ENCODE data around the gene AHRR. TPM values are rescaled to one million over a fixed set of nuclear protein-coding genes. Genes with fewer than 3 reads are reported as not detected.

Gene AHRR
- total and polyA plus RNA-seq, 2 of the 4 experiments (the other 2 are of a cell fraction): 15.6 to 37.1 TPM

GRCh38 chr5:476102-476813 lies 154.7 kb downstream of the AHRR start:
- peaks cover 9 to 17% of the 10 kb centered on the region in 2 experiments for H3K79me1 ChIP-seq (ENCODE audit: low read depth in 1 of 2, low read length in 2 of 2)
- H2AK9ac ChIP-seq (replicated peaks; ENCODE audit: low read depth, low read length, poor library complexity): no peak overlapping the region
- no peak overlapping the region for H3K4ac ChIP-seq (ENCODE audit: low read depth, low read length)
- H2BK20ac ChIP-seq (ENCODE audit: low read depth, low read length): no peak overlapping the region
- peaks cover 1% of the 10 kb centered on the region; the same call in 1 of the 2 replicates for H3K36me3 ChIP-seq (ENCODE audit: control insufficient read depth, insufficient read depth, low read length)
- H3K4me3 ChIP-seq (ENCODE audit: insufficient read depth, low read depth, low read length): no peak overlapping the region
- no peak overlapping the region for H3K27ac ChIP-seq (ENCODE audit: insufficient read depth, low read length)
- no peak overlapping the region for H2BK5ac ChIP-seq (ENCODE audit: low read depth, low read length, poor library complexity, severe bottlenecking)
- H3K27me3 ChIP-seq (ENCODE audit: control insufficient read depth, insufficient read depth, low read length): no peaks in the 10 kb centered on the region
- CTCF ChIA-PET: interaction anchor here (0.7 kb wide), 1 partner anchor 29 kb away, joined by 3 read pairs; no protein-coding TSS in a partner anchor
- 91% methylated on average over 41 of the region's 51 CpGs; no CpG with 5 or more reads in 1 of the 2 experiments for WGBS, 2 experiments (ENCODE audit: extremely low coverage in 2 of 2, insufficient read length in 1 of 2)
- H2BK15ac ChIP-seq (ENCODE audit: low read depth, low read length): no peak overlapping the region
- no peak overlapping the region for H3K9ac ChIP-seq (ENCODE audit: low read depth, low read length)
- H4K8ac ChIP-seq (ENCODE audit: low read depth in 2 of 2, low read length in 2 of 2): no peak overlapping the region
- BruUV-seq (replicated peaks): no TSS peak
- peaks cover 7% of the 10 kb centered on the region; the same call in 1 of the 2 replicates for H3K4me1 ChIP-seq (ENCODE audit: control insufficient read depth, insufficient read depth, low read length)
- peak overlapping the region; percentile 41 for H2AFZ ChIP-seq (replicated peaks; ENCODE audit: low read length, poor library complexity)
- no peak overlapping the region for H3K14ac ChIP-seq (replicated peaks; ENCODE audit: low read depth, low read length)
- no peak overlapping the region for H2BK120ac ChIP-seq (ENCODE audit: low read depth, low read length)
- no peak for DNase-seq
- no peak overlapping the region for H3K18ac ChIP-seq (ENCODE audit: low read depth, low read length)
- no peak overlapping the region for H3K23ac ChIP-seq (ENCODE audit: low read depth, low read length)
- peaks cover 4% of the 10 kb centered on the region for H3K9me1 ChIP-seq (ENCODE audit: insufficient read depth, low read length)
- no peak overlapping the region for H3K56ac ChIP-seq (ENCODE audit: extremely low read depth, insufficient read depth, low read length)
- H4K5ac ChIP-seq (ENCODE audit: low read depth, low read length): no peak overlapping the region
- POLR2A ChIA-PET (ENCODE audit: unreplicated experiment): no interaction called here
- H3K9me3 ChIP-seq (ENCODE audit: control insufficient read depth, insufficient read depth, low read length): no peaks in the 10 kb centered on the region
- no peak for ATAC-seq (ENCODE audit: low read depth)
- intact Hi-C loops (cut with micrococcal nuclease) (loop anchor here (10.0 kb wide), 1 partner anchor 429 kb away; no protein-coding TSS in a partner anchor), dilution Hi-C loops (cut with HindIII; ENCODE audit: low sequenced_read_pairs, unreplicated experiment) (no loop called here), in situ Hi-C loops (cut with MboI; ENCODE audit: low sequenced_read_pairs) (no loop called here)
- no peak overlapping the region for H4K91ac ChIP-seq (ENCODE audit: insufficient read depth, low read depth, low read length)
- no peak overlapping the region for H3K4me2 ChIP-seq (ENCODE audit: low read depth, low read length)
- H2AK5ac ChIP-seq (ENCODE audit: low read depth, low read length): no peak overlapping the region
- no peaks in the 10 kb centered on the region; the same call in 1 of the 2 replicates for H4K20me1 ChIP-seq (ENCODE audit: insufficient read depth, low read length)
- TF ChIP-seq MAFK (IDR thresholded peaks at IDR 0.05; ENCODE audit: low read depth, low read length): no peak
- TF ChIP-seq RFX5 (IDR thresholded peaks at IDR 0.05; ENCODE audit: low read depth, low read length): no peak
- no peak for TF ChIP-seq MAZ (IDR thresholded peaks at IDR 0.05; ENCODE audit: borderline replicate concordance, low read depth, low read length)
- TF ChIP-seq NFE2L2 (IDR thresholded peaks at IDR 0.05; ENCODE audit: low read depth, low read length): no peak
- no peak for TF ChIP-seq CHD1 (IDR thresholded peaks at IDR 0.05; ENCODE audit: low read depth, low read length)
- TF ChIP-seq POLR2A (IDR thresholded peaks at IDR 0.05; ENCODE audit: low read depth, low read length): no peak
- no peak for TF ChIP-seq MXI1 (IDR thresholded peaks at IDR 0.05; ENCODE audit: borderline replicate concordance, low read depth, low read length)
- TF ChIP-seq CTCF (conservative IDR thresholded peaks at IDR 0.05; ENCODE audit: low read depth, low read length): no peak
- TF ChIP-seq CEBPB (IDR thresholded peaks at IDR 0.05; ENCODE audit: low read depth, low read length): no peak
- TF ChIP-seq ELK1 (IDR thresholded peaks at IDR 0.05; ENCODE audit: borderline replicate concordance, low read depth, low read length): no peak
- TF ChIP-seq BHLHE40 (IDR thresholded peaks at IDR 0.05; ENCODE audit: low read depth, low read length): no peak
- no peak for TF ChIP-seq RCOR1 (IDR thresholded peaks at IDR 0.05; ENCODE audit: insufficient replicate concordance, low read length)
- TF ChIP-seq USF2 (IDR thresholded peaks at IDR 0.05; ENCODE audit: low read depth, low read length): no peak
- no peak for TF ChIP-seq SMC3 (IDR thresholded peaks at IDR 0.05; ENCODE audit: low read depth, low read length)
- no peak for TF ChIP-seq RAD21 (IDR thresholded peaks at IDR 0.05; ENCODE audit: low read length)
